ENCODE data around the gene BLID. TPM values are rescaled to one million over a fixed set of nuclear protein-coding genes. Genes with fewer than 3 reads are reported as not detected.

BLID gene
- total RNA-seq, 1 experiment from 2014 or later: not detected

DNA sequence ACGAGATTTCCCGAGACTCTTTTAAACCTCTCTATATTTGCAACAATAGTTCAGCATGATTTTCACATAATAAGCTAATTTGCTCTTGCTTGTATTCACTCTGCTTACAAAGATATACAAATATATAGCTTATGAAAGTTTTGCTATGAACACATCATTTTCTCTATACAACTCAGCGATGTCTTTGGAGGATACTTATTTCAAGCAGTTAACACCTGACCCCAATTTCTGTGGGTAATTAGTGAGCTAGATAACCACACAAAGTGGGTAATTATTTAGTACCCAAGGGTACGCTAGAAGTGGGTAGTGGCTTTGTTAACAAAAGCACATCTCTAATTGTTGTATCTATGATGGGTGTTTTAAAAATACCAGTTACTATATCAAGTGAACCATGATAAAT is 12.3 kb downstream of the BLID start:
- Histone ChIP-seq H3K27me3 (no peaks in the 10 kb centered on the region), H3K4me1 (no peaks in the 10 kb centered on the region), H3K36me3 (no peaks in the 10 kb centered on the region), H3K4me3 (no peak overlapping the region), H3K27ac (no peak overlapping the region), H3K9me3 (replicated peaks) (no peaks in the 10 kb centered on the region)
- no peak for DNase-seq

GRCh38 chr11:122103321-122103720 is 12.7 kb downstream of the BLID start:
- no peaks in the 10 kb centered on the region for H3K27me3 ChIP-seq
- DNase-seq: no peak
- H3K4me1 ChIP-seq: no peaks in the 10 kb centered on the region
- H3K9me3 ChIP-seq (replicated peaks): no peaks in the 10 kb centered on the region
- H3K27ac ChIP-seq: no peak overlapping the region
- no peak overlapping the region for H3K4me3 ChIP-seq
- H3K36me3 ChIP-seq: no peaks in the 10 kb centered on the region

DNA sequence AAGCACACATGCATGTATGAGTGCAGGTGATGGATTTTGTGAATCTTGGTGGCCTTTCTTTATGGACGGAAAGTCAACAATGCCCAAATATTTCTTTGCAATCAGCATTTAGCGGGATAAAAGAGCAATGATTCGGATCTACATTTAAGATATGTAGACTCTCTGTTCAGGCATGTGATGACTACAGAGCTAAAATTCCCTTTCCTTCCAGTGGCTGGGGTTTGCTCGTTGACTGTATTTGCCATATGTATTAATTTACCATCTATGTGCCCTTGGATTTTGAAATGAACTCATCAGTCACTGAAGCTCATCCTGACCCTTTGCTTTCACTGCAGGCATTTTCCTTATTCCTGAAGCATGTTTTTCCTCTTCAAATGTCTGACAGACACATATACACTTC is 13.6 kb downstream of the BLID start:
- Histone ChIP-seq H3K4me3 (no peak overlapping the region), H3K36me3 (no peaks in the 10 kb centered on the region), H3K9me3 (replicated peaks) (no peaks in the 10 kb centered on the region), H3K4me1 (no peaks in the 10 kb centered on the region), H3K27ac (no peak overlapping the region), H3K27me3 (no peaks in the 10 kb centered on the region)
- DNase-seq: no peak

DNA sequence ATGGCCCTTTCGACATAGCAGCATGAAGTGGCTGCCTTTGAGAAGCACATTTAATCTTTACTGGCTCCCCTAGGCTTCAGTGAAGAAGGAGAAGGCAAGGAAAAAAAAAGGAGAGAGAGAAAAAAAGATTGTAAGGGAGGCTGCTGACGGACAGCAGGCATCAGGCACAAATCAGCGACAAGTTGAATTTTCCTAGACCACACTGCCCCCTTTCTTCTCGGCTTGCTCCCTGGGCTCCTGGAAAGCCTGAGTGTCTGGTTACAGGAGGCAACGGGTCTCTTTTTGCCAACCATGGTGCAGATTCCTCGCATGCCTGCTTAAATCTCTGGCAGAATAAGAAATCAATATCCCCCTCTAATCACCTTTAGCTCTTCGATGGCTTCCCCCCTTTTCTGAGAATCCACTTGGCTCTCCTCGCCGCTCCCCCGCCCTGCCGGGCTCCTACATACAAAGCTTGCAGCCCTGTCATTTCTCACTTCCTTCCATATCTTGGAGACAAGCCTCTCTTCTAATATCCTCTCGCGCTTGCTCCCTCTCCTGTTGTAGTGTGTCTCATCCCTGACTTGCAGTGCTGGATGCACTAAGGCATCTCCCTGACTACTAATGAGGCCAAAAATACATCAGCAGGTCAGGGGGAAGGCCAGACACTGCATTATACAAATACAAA is 14.3 kb downstream of the BLID start:
- H3K36me3 ChIP-seq: no peaks in the 10 kb centered on the region
- H3K4me1 ChIP-seq: no peaks in the 10 kb centered on the region
- peak; percentile 73 to 85 for DNase-seq
- peak overlapping the region; percentile 78 for H3K27ac ChIP-seq
- H3K9me3 ChIP-seq (replicated peaks): no peaks in the 10 kb centered on the region
- peak overlapping the region; percentile 68 for H3K4me3 ChIP-seq
- H3K27me3 ChIP-seq: no peaks in the 10 kb centered on the region

- peaks cover under 1% of the 10 kb centered on the region; the same call in 1 of the 2 replicates for H3K4me1 ChIP-seq
- peak; percentile 50 to 64 for DNase-seq
- H3K4me3 ChIP-seq: peak overlapping the region; percentile 68
- H3K27ac ChIP-seq: peak overlapping the region; percentile 78
- no peaks in the 10 kb centered on the region for H3K9me3 ChIP-seq (replicated peaks)
- H3K27me3 ChIP-seq: no peaks in the 10 kb centered on the region
- no peaks in the 10 kb centered on the region for H3K36me3 ChIP-seq
Measured at GRCh38 chr11:122100756-122101080, 15.3 kb downstream of the BLID start.

GRCh38 chr11:122100037-122100755 is 15.8 kb downstream of the BLID start:
- peak; percentile 81 to 86 for DNase-seq
- Histone ChIP-seq H3K4me3 (peak overlapping the region; percentile 68), H3K4me1 (peaks cover 6% of the 10 kb centered on the region), H3K36me3 (no peaks in the 10 kb centered on the region), H3K27ac (peak overlapping the region; percentile 78), H3K27me3 (no peaks in the 10 kb centered on the region), H3K9me3 (replicated peaks) (no peaks in the 10 kb centered on the region)

DNA sequence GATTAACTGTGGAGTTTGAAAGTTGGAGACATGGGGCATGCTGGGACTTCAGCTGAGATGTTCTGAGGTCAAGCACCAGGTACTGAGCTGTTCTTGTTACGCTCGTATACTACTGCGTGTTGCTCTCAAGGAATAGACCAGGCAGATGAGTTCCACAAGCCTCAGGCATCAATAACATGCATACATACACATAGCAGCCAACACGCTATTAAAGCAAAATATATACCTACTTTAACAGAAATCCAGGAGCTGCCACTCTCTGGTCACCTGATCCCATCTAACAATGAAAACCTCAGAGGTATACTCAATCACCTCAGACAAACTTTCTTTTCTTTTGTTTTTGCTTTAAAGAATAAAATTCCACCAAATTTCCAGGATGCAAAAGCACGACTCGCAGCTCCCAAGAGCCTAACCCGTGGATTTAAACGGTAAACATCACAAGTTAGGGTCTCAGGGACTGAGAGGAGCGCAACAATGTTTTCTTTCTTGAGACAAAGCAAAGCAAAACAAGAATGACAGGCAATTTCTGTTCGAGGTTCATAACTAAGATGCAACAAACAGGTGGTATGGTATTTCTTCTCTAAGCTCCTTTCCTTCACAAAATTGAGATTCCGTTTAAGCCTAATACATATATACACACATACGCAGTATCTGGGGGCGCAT is 16.5 kb downstream of the BLID start:
- H3K27ac ChIP-seq: peak overlapping the region; percentile 78
- peak overlapping the region; percentile 68 for H3K4me3 ChIP-seq
- H3K4me1 ChIP-seq: peaks cover 11% of the 10 kb centered on the region
- peak; percentile 35 to 58 for DNase-seq
- H3K36me3 ChIP-seq: no peaks in the 10 kb centered on the region
- H3K27me3 ChIP-seq: no peaks in the 10 kb centered on the region
- no peaks in the 10 kb centered on the region for H3K9me3 ChIP-seq (replicated peaks)

GRCh38 chr11:122098261-122098980 is 17.6 kb downstream of the BLID start:
- Histone ChIP-seq H3K27ac (peak overlapping the region; percentile 78), H3K4me1 (peaks cover 11% of the 10 kb centered on the region), H3K36me3 (no peaks in the 10 kb centered on the region; the same call in 1 of the 2 replicates), H3K9me3 (replicated peaks) (no peaks in the 10 kb centered on the region), H3K4me3 (peak overlapping the region; percentile 68), H3K27me3 (no peaks in the 10 kb centered on the region)
- no peak for DNase-seq

DNA sequence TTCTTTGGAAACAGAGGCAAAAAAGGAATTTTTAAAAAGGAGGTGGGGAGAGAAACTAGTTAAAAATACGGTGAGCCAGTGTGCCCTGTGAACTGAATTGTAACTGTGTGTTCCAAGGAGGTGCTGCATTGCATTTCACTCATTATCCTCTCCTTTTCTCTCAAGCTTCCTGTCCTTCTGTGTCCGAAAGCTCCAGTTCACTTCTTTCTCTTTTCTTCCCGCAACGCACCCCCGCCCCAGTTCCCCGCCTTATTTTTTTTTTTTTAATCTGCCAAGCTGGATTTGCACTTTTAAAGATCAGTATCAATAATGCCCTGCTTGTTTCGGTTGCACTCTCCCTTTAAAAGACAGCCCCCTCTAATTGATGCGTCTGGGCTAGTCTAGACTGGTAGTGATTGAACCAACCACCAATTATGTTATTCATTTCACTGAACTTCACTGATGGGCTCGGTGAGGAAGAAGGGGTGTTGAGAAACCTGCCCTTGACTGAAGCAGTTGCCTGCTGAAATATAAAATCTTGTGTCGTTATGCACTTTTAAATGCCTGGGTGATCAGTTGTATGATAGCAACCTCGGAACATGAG is 18.5 kb downstream of the BLID start:
- H3K4me3 ChIP-seq: peak overlapping the region; percentile 68
- peaks cover 11% of the 10 kb centered on the region for H3K4me1 ChIP-seq
- DNase-seq: peak; percentile 31 to 67
- H3K36me3 ChIP-seq: no peaks in the 10 kb centered on the region; the same call in 1 of the 2 replicates
- H3K27ac ChIP-seq: peak overlapping the region; percentile 78
- no peaks in the 10 kb centered on the region for H3K27me3 ChIP-seq
- no peaks in the 10 kb centered on the region for H3K9me3 ChIP-seq (replicated peaks)

- H3K9me3 ChIP-seq (replicated peaks): no peaks in the 10 kb centered on the region
- peaks cover 4% of the 10 kb centered on the region for H3K36me3 ChIP-seq
- H3K27ac ChIP-seq: peak overlapping the region; percentile 78
- H3K4me3 ChIP-seq: peak overlapping the region; percentile 68
- peak; percentile 4 to 53 for DNase-seq
- no peaks in the 10 kb centered on the region for H3K27me3 ChIP-seq
- peaks cover 11% of the 10 kb centered on the region for H3K4me1 ChIP-seq
Measured at GRCh38 chr11:122096272-122097112, 19.5 kb downstream of the BLID start.

DNA sequence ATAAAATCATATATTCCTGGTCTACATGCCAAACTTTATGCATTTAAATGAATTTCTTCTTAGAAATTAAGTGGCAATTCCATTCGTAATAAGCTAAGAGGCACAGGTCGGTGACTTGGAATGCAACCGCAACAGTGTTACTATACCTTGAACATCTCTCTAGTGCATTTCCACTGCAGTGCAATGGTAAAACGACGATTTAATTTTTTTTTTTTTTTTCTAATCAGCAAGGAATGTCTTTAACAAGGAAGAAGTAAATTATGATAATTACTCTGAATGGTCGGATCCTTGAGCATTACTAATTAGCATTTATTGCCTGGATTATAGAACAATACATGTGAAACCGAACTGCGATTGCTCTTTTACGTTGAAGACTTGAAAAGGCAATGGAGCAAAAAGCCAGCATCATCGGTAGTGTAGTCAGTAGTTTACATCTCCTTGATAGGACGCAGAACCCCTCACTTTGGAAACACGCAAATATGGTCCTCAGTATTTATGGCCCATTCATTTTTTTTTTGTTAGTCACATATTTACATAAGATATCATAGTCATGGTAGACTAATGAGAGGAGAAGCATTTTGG is 20.2 kb downstream of the BLID start:
- H3K4me1 ChIP-seq: peaks cover 11% of the 10 kb centered on the region
- H3K27ac ChIP-seq: peak overlapping the region; percentile 78
- H3K4me3 ChIP-seq: peak overlapping the region; percentile 68
- DNase-seq: peak; percentile 29 to 54
- H3K27me3 ChIP-seq: no peaks in the 10 kb centered on the region
- H3K9me3 ChIP-seq (replicated peaks): no peaks in the 10 kb centered on the region
- peaks cover 11% of the 10 kb centered on the region for H3K36me3 ChIP-seq

DNA sequence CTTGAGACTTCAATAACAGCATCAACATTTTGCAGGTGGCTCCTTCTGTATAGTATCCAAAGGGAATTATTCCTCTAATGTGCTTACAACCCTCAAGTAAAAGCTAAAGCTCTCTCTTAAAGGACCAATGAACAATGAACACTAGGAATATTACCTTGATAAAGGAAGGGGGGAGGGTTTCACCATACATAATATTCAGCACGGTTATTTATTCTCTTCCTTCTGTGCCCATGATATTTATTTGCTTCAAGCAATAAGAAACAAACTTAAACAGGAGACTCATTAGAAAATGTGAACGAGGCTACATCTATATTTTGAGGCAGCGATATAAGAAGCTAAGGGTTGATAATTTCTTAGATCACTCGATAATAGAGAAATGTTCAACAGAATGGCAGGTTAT is 21.2 kb downstream of the BLID start:
- no peaks in the 10 kb centered on the region for H3K27me3 ChIP-seq
- no peak for DNase-seq
- H3K4me1 ChIP-seq: peaks cover 11% of the 10 kb centered on the region
- H3K27ac ChIP-seq: peak overlapping the region; percentile 78
- peaks cover 15% of the 10 kb centered on the region for H3K36me3 ChIP-seq
- H3K4me3 ChIP-seq: no peak overlapping the region
- H3K9me3 ChIP-seq (replicated peaks): no peaks in the 10 kb centered on the region

GRCh38 chr11:122093731-122094275 is 22.2 kb downstream of the BLID start:
- Histone ChIP-seq H3K36me3 (peaks cover 15% of the 10 kb centered on the region), H3K27me3 (no peaks in the 10 kb centered on the region), H3K27ac (no peak overlapping the region), H3K4me1 (peaks cover 11% of the 10 kb centered on the region), H3K4me3 (no peak overlapping the region), H3K9me3 (replicated peaks) (no peaks in the 10 kb centered on the region)
- DNase-seq: no peak

Measured in SJCRH30 (cell line).